Endothelial cell of umbilical vein (primary cell): ENCODE results near the gene NLGN1. TPM values are rescaled to one million over a fixed set of nuclear protein-coding genes. Genes with fewer than 3 reads are reported as not detected.

ENCODE experiments used
- BruUV-seq: library from RNA; stranded (reverse); fragments of 400-500 nt; replicated peaks from 2 replicates; lab custom pipeline; 2021; lab: Mats Ljungman, UMichigan
- CTCF ChIA-PET: fragments of 300-600, 350-600 bp; sonication (Branson Sonifier 250); formaldehyde crosslinking; loops from one replicate; lab custom pipeline; 2021; ENCODE audit warnings: antibody characterized with exemption, inconsistent platforms; lab: Charles Lee
- POLR2A ChIA-PET: fragments of 300-600, 350-600 bp; sonication (Branson Sonifier 250); formaldehyde crosslinking; loops from one replicate; lab custom pipeline; 2021; ENCODE audit warnings: antibody characterized with exemption, inconsistent platforms; lab: Charles Lee
- DNase-seq: peaks from one replicate; pipeline ENCODE4 v3.0.0-alpha.2; 2011; ENCODE audit warnings: low read depth, low spot score
- FAIRE-seq: peaks from 2 replicates; lab custom pipeline; 2011; peaks lifted over from hg19 to GRCh38; lab: Jason Lieb, UNC
- H2AFZ ChIP-seq: 2 replicates; pipeline ENCODE4 v1.6.0; 2012; ENCODE audit warnings: low read depth, low read length, control low read depth, inconsistent platforms
- H3K27ac ChIP-seq: 2 replicates; pipeline ENCODE4 v1.5.1; 2011; ENCODE audit warnings: low read depth, mild to moderate bottlenecking, control low read depth, low read length, moderate library complexity; ENCODE audit not compliant: insufficient read depth
- H3K27me3 ChIP-seq, 2 experiments: 2 replicates each; pipeline versions ENCODE4 v1.6.0 to v1.6.1; 2011; ENCODE audit warnings: low read length in 2 of 2, mixed read lengths in 1 of 2; ENCODE audit not compliant: control insufficient read depth in 2 of 2, insufficient read depth in 2 of 2
- H3K36me3 ChIP-seq, 2 experiments: 2 replicates in 1 of 2; 3 replicates in 1 of 2; pipeline ENCODE4 v1.5.1; 2011; ENCODE audit warnings: low read length in 2 of 2, mild to moderate bottlenecking in 1 of 2, moderate library complexity in 1 of 2; ENCODE audit not compliant: control insufficient read depth in 2 of 2, insufficient read depth in 2 of 2; ENCODE audit errors: extremely low read depth in 1 of 2
- H3K4me1 ChIP-seq: 3 replicates; pipeline ENCODE4 v1.5.1; 2011; ENCODE audit warnings: mild to moderate bottlenecking, low read length; ENCODE audit not compliant: control insufficient read depth, insufficient read depth; ENCODE audit errors: extremely low read depth
- H3K4me2 ChIP-seq: 2 replicates; pipeline ENCODE4 v1.6.1; 2011; ENCODE audit warnings: low read length, control low read depth, mixed read lengths; ENCODE audit not compliant: insufficient read depth
- H3K4me3 ChIP-seq, 3 experiments: fragments of 200-600 bp in 1 of 3; sonication (generic), shearing (Covaris generic) in 1 of 3; replicated peaks in 1 of 3; 2 replicates each; pipeline ENCODE4 v1.5.1; 2011 to 2016; ENCODE audit warnings: control low read depth in 3 of 3, low read length in 3 of 3, mild to moderate bottlenecking in 2 of 3, inconsistent platforms in 1 of 3, low read depth in 1 of 3, moderate library complexity in 1 of 3; ENCODE audit not compliant: insufficient read depth in 1 of 3
- H3K79me2 ChIP-seq: 2 replicates; pipeline ENCODE4 v1.6.0; 2012; ENCODE audit warnings: low read length, inconsistent platforms; ENCODE audit not compliant: control insufficient read depth, insufficient read depth
- H3K9ac ChIP-seq: replicated peaks from 2 replicates; pipeline ENCODE3; 2011; ENCODE audit warnings: low read length, control low read depth; ENCODE audit not compliant: insufficient read depth; ENCODE audit errors: extremely low read depth
- H3K9me1 ChIP-seq: replicated peaks from 3 replicates; pipeline ENCODE4 v1.6.0; 2011; ENCODE audit warnings: mild to moderate bottlenecking, low read length; ENCODE audit not compliant: control insufficient read depth, insufficient read depth; ENCODE audit errors: extremely low read depth
- H3K9me3 ChIP-seq: replicated peaks from 2 replicates; pipeline ENCODE4 v1.5.1; 2012; ENCODE audit warnings: low read length, inconsistent platforms; ENCODE audit not compliant: control insufficient read depth, insufficient read depth
- H4K20me1 ChIP-seq: replicated peaks from 2 replicates; pipeline ENCODE3; 2011; ENCODE audit warnings: mild to moderate bottlenecking, low read length; ENCODE audit not compliant: control insufficient read depth, insufficient read depth; ENCODE audit errors: extremely low read depth
- CTCF ChIP-seq, 2 donors: IDR thresholded peaks; 1 replicate in 1 of 2; 2 replicates in 1 of 2; pipeline ENCODE4 v1.5.1; 2011; ENCODE audit warnings: low read length in 2 of 2, mild to moderate bottlenecking in 2 of 2, moderate library complexity in 2 of 2, control low read depth in 1 of 2, inconsistent platforms in 1 of 2, low read depth in 1 of 2; ENCODE audit not compliant: insufficient read depth in 1 of 2; ENCODE audit errors: extremely low read depth in 1 of 2
- EZH2 ChIP-seq: IDR thresholded peaks from 2 replicates; pipeline ENCODE4 v1.6.1; 2012; ENCODE audit warnings: borderline replicate concordance, low read depth, mild to moderate bottlenecking, moderate library complexity, low read length, inconsistent platforms; ENCODE audit not compliant: severe bottlenecking
- FOS ChIP-seq: IDR thresholded peaks from 2 replicates; pipeline ENCODE4 v1.6.1; 2011; ENCODE audit warnings: mild to moderate bottlenecking, low read length, moderate library complexity, borderline replicate concordance; ENCODE audit not compliant: insufficient read depth
- GATA2 ChIP-seq: IDR thresholded peaks from 2 replicates; pipeline ENCODE4 v1.7.0; 2011; ENCODE audit warnings: low read depth, mild to moderate bottlenecking, moderate library complexity, mixed read lengths, low read length; ENCODE audit not compliant: insufficient read length, insufficient read depth
- JUN ChIP-seq: IDR thresholded peaks from 2 replicates; pipeline ENCODE4 v1.6.1; 2011; ENCODE audit warnings: borderline replicate concordance, low read depth; ENCODE audit not compliant: insufficient read length, insufficient read depth
- MAX ChIP-seq: IDR thresholded peaks from 2 replicates; pipeline ENCODE4 v1.6.1; 2011; ENCODE audit not compliant: insufficient read depth, insufficient read length
- MYC ChIP-seq: IDR thresholded peaks from one replicate; pipeline ENCODE4 v1.6.1; 2011; ENCODE audit warnings: mild to moderate bottlenecking, low read depth, low read length
- POLR2A ChIP-seq: IDR thresholded peaks from 2 replicates; pipeline ENCODE4 v1.6.1; 2012; ENCODE audit warnings: low read depth, mild to moderate bottlenecking, control low read depth, low read length
- POLR2AphosphoS5 ChIP-seq: IDR thresholded peaks from 2 replicates; pipeline ENCODE4 v1.6.1; 2012; ENCODE audit warnings: low read depth, mild to moderate bottlenecking, control low read depth, low read length, moderate library complexity; ENCODE audit not compliant: insufficient read depth
- dilution Hi-C: fragments of 300-500 bp; cut with MboI; formaldehyde crosslinking; loops from one replicate; pipeline ENCODE4 v1.15.0; 2019; ENCODE audit warnings: low sequenced_read_pairs; ENCODE audit not compliant: extremely low pct_ligation_motif_present
- intact Hi-C: fragments of 100-400 bp; cut with micrococcal nuclease; formaldehyde crosslinking; loops from one replicate; pipeline ENCODE4 v1.10.0; 2022
- polyA plus RNA-seq, 4 experiments: library from polyadenylated mRNA; depleted of rRNA in 3 of 4; stranded (reverse) in 3 of 4; unstranded in 1 of 4; fragments of >200 nt; gene quantifications; 2 replicates each; pipeline versions ENCODE4 v1.2.1 to v1.2.3, GENCODE V29; 2011 to 2012; ENCODE audit warnings: missing spikeins in 1 of 4
- total RNA-seq: library from RNA; stranded (reverse); gene quantifications from 2 replicates; pipeline ENCODE4 v1.2.3, GENCODE V29; 2021

Gene NLGN1
- total and polyA plus RNA-seq, 2 donors (not counting 3 experiments of a cell fraction or from before 2014, with no cell fraction given) = 7.9 to 16.3 TPM

- Histone ChIP-seq H3K9ac (no peak overlapping the region), H2AFZ (no peak overlapping the region), H3K27me3 (no peaks in the 10 kb centered on the region), H3K4me2 (no peak overlapping the region), H3K27ac (no peak overlapping the region), H3K9me1 (no peaks in the 10 kb centered on the region), H3K9me3 (no peaks in the 10 kb centered on the region), H4K20me1 (no peaks in the 10 kb centered on the region), H3K4me3 (no peak overlapping the region), H3K36me3 (no peaks in the 10 kb centered on the region), H3K79me2 (no peaks in the 10 kb centered on the region), H3K4me1 (no peaks in the 10 kb centered on the region)
- intact Hi-C loops = no loop called here
- CTCF ChIA-PET = interaction anchor here (1.5 kb wide), 1 partner anchor 10 kb away, joined by 5 read pairs; no protein-coding TSS in a partner anchor
- no TSS peak for BruUV-seq
- FAIRE-seq = no peak
- TF ChIP-seq EZH2 (no peak), CTCF (IDR thresholded peaks at IDR 0.05; ENCODE audit: extremely low read depth in 1 of 2, insufficient read depth in 1 of 2, low read depth in 1 of 2, low read length in 2 of 2) (no peak), FOS (no peak), MAX (no peak), POLR2A (no peak), MYC (no peak), GATA2 (no peak), JUN (no peak), POLR2AphosphoS5 (no peak)
- dilution Hi-C loops = no loop called here
- POLR2A ChIA-PET = no interaction called here
- no peak for DNase-seq
Measured at GRCh38 chr3:174268586-174268985, 871.0 kb downstream of the NLGN1 start.
